Nephron (organoid): ENCODE results near the gene PTPRG.
A peak's percentile ranks its signal among the peaks of the same experiment; 100 is the strongest.

Experiments
- H3K27ac Mint-ChIP-seq, 3 experiments: 2 replicates each; pipeline ENCODE4 v1.8.0; 2020; ENCODE audit warnings: mixed read lengths in 3 of 3, mild to moderate bottlenecking in 2 of 3, moderate library complexity in 1 of 3
- H3K27me3 Mint-ChIP-seq: 2 replicates; pipeline ENCODE4 v1.8.0; 2021; ENCODE audit warnings: low read depth, mild to moderate bottlenecking, moderate library complexity, mixed read lengths
- H3K36me3 Mint-ChIP-seq: 2 replicates; pipeline ENCODE4 v1.8.0; 2020; ENCODE audit warnings: low read depth, mixed read lengths
- H3K4me1 Mint-ChIP-seq: 2 replicates; pipeline ENCODE4 v1.8.0; 2020; ENCODE audit warnings: mixed read lengths
- H3K4me3 Mint-ChIP-seq, 3 experiments: 2 replicates each; pipeline ENCODE4 v1.8.0; 2020; ENCODE audit warnings: mild to moderate bottlenecking in 3 of 3, mixed read lengths in 3 of 3, moderate library complexity in 2 of 3
- H3K9me3 Mint-ChIP-seq: 2 replicates; pipeline ENCODE4 v1.8.0; 2020; ENCODE audit warnings: mixed read lengths
- TF ChIP-seq, protein P1 (sequence below), 3 experiments: fragments of 200-600 bp; sonication (generic); IDR thresholded peaks; one replicate each; pipeline ENCODE4 v1.5.0; 2021; ENCODE audit warnings: antibody characterized with exemption in 3 of 3; ENCODE audit not compliant: unreplicated experiment in 3 of 3

Gene PTPRG

DNA sequence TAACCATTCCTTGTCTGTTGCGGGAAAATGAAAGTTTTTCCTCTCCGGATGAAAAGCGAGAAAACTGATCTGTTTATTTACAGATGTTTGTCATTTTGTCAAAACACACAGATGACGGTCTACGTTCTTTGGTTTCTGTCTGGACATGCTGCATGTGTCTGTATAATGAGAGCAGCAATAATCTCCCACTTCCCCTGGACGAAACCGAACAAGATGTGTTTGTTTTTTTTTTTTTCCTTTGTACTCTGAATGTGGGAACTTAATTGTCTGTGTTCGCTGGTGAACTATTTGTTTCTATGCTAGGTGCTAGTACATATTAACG, 33.6 kb downstream of the PTPRG start:
- H3K4me1 Mint-ChIP-seq: peaks cover 21% of the 10 kb centered on the region
- H3K27ac Mint-ChIP-seq: peak overlapping the region in 2 of 3 experiments; percentile 31 to 43
- H3K27me3 Mint-ChIP-seq: no peaks in the 10 kb centered on the region
- peaks cover 4% of the 10 kb centered on the region for H3K36me3 Mint-ChIP-seq
- no peaks in the 10 kb centered on the region for H3K9me3 Mint-ChIP-seq
- H3K4me3 Mint-ChIP-seq: no peak overlapping the region
- TF ChIP-seq, protein P1, sequence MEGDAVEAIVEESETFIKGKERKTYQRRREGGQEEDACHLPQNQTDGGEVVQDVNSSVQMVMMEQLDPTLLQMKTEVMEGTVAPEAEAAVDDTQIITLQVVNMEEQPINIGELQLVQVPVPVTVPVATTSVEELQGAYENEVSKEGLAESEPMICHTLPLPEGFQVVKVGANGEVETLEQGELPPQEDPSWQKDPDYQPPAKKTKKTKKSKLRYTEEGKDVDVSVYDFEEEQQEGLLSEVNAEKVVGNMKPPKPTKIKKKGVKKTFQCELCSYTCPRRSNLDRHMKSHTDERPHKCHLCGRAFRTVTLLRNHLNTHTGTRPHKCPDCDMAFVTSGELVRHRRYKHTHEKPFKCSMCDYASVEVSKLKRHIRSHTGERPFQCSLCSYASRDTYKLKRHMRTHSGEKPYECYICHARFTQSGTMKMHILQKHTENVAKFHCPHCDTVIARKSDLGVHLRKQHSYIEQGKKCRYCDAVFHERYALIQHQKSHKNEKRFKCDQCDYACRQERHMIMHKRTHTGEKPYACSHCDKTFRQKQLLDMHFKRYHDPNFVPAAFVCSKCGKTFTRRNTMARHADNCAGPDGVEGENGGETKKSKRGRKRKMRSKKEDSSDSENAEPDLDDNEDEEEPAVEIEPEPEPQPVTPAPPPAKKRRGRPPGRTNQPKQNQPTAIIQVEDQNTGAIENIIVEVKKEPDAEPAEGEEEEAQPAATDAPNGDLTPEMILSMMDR (IDR thresholded peaks at IDR 0.05; ENCODE audit: unreplicated experiment in 3 of 3): no peak

- peak overlapping the region in 2 of 3 experiments; percentile 31 to 43 for H3K27ac Mint-ChIP-seq
- H3K36me3 Mint-ChIP-seq: peaks cover 4% of the 10 kb centered on the region
- no peak overlapping the region for H3K4me3 Mint-ChIP-seq
- H3K4me1 Mint-ChIP-seq: peaks cover 21% of the 10 kb centered on the region
- TF ChIP-seq, protein P1 (IDR thresholded peaks at IDR 0.05; ENCODE audit: unreplicated experiment in 3 of 3): no peak
- no peaks in the 10 kb centered on the region for H3K27me3 Mint-ChIP-seq
- H3K9me3 Mint-ChIP-seq: no peaks in the 10 kb centered on the region
These were observed 33.9 kb downstream of the PTPRG start for GRCh38 chr3:61595288-61595687.

DNA sequence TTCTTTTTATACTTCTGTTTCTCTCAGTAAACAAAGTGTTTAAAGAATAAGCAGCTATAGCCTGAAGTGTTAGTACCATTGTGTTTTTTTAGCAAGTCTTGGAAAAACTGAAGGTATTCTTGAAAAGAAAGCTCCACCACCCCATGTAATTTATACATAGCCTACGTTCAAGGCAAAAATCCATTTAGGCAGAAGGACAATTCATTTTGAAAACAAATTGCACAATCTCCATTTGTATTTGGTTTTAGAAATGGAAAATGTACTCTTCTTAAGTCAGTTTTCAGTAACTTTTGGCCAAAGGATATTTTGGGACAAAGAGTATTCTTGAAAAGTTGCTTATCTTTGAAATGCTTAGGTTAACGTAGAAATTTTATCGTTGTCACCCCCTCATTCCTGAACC, 34.5 kb downstream of the PTPRG start:
- peaks cover 21% of the 10 kb centered on the region for H3K4me1 Mint-ChIP-seq
- H3K27me3 Mint-ChIP-seq: no peaks in the 10 kb centered on the region
- TF ChIP-seq, protein P1 (IDR thresholded peaks at IDR 0.05; ENCODE audit: unreplicated experiment in 3 of 3): no peak
- no peak overlapping the region for H3K27ac Mint-ChIP-seq
- H3K36me3 Mint-ChIP-seq: peaks cover 4% of the 10 kb centered on the region
- no peak overlapping the region for H3K4me3 Mint-ChIP-seq
- no peaks in the 10 kb centered on the region for H3K9me3 Mint-ChIP-seq

- no peak overlapping the region for H3K4me3 Mint-ChIP-seq
- no peaks in the 10 kb centered on the region for H3K9me3 Mint-ChIP-seq
- peaks cover 21% of the 10 kb centered on the region for H3K4me1 Mint-ChIP-seq
- H3K27ac Mint-ChIP-seq: no peak overlapping the region
- peaks cover 11% of the 10 kb centered on the region for H3K36me3 Mint-ChIP-seq
- TF ChIP-seq, protein P1 (IDR thresholded peaks at IDR 0.05; ENCODE audit: unreplicated experiment in 3 of 3): no peak
- no peaks in the 10 kb centered on the region for H3K27me3 Mint-ChIP-seq
These were observed 36.5 kb downstream of the PTPRG start for GRCh38 chr3:61597906-61598305.

DNA sequence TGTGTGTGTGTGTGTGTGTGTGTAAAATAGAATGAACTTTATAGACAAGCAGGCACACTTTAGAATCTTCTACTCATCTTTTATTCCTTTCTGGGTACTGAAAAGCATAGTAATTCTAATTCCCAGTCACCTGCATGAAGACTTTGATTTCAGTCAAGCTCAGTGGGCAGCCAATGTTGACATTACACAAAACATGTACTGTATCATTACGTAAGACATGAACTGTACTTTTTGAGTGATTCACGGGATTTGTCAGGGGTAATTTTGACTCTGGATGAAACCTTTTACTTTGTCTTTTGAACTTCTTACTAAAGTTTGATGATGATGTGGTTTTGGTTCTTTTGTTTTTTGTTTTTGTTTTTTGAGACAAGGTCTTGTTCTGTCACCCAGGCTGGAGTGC, 38.8 kb downstream of the PTPRG start:
- peaks cover 3% of the 10 kb centered on the region for H3K4me1 Mint-ChIP-seq
- H3K27me3 Mint-ChIP-seq: no peaks in the 10 kb centered on the region
- no peak overlapping the region for H3K4me3 Mint-ChIP-seq
- peaks cover 3% of the 10 kb centered on the region for H3K9me3 Mint-ChIP-seq
- H3K27ac Mint-ChIP-seq: no peak overlapping the region
- TF ChIP-seq, protein P1 (IDR thresholded peaks at IDR 0.05; ENCODE audit: unreplicated experiment in 3 of 3): no peak
- H3K36me3 Mint-ChIP-seq: peaks cover 31% of the 10 kb centered on the region

DNA sequence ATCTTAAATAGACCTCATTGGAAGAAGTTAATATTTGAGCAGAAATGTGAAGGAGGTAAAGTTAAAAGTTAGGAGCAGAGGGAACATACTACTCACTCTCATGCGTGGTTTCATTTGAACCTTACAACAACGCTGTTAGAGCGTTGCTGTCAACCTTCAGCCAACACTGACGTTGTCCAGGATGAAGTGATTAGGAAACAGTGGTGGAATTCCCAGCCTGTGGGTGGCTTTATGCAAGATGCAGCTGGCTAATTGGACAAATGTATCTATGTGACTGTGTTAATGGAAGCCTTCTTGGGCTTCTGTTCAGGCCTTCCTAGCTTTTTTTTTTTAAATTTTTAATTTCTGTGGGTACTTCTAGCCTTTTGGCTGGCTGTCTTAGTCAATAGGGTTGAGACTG, 40.5 kb downstream of the PTPRG start:
- no peak overlapping the region for H3K4me3 Mint-ChIP-seq
- peaks cover 39% of the 10 kb centered on the region for H3K36me3 Mint-ChIP-seq
- H3K4me1 Mint-ChIP-seq: no peaks in the 10 kb centered on the region
- peaks cover 3% of the 10 kb centered on the region for H3K9me3 Mint-ChIP-seq
- TF ChIP-seq, protein P1 (IDR thresholded peaks at IDR 0.05; ENCODE audit: unreplicated experiment in 3 of 3): no peak
- no peak overlapping the region for H3K27ac Mint-ChIP-seq
- H3K27me3 Mint-ChIP-seq: no peaks in the 10 kb centered on the region
